IMR-90 (cell line): ENCODE data around the gene BCL2. TPM values are rescaled to one million over a fixed set of nuclear protein-coding genes. Genes with fewer than 3 reads are reported as not detected.

Source experiments
- ATAC-seq: fragments of 200-7000 bp; cut with Tn5 transposase; 2 replicates; pipeline ENCODE4 v1.9.1; 2020; ENCODE audit warnings: low read depth, mild to moderate bottlenecking, moderate library complexity
- BruUV-seq: library from RNA; stranded (reverse); fragments of 400-500 nt; replicated peaks from 2 replicates; lab custom pipeline; 2021; lab: Mats Ljungman, UMichigan
- CTCF ChIA-PET: fragments of 300-600 bp; formaldehyde crosslinking; extraction: SDS; loops from one replicate; lab custom pipeline; 2021; ENCODE audit warnings: antibody characterized with exemption; lab: Yijun Ruan, JAX
- POLR2A ChIA-PET: fragments of 300-600 bp; sonication (Branson Sonifier 250); formaldehyde crosslinking; loops from one replicate; lab custom pipeline; 2022; ENCODE audit warnings: antibody characterized with exemption; ENCODE audit not compliant: unreplicated experiment; lab: Charles Lee
- DNase-seq: peaks from one replicate; pipeline ENCODE4 v3.0.0; 2013
- H2AFZ ChIP-seq: replicated peaks from 2 replicates; pipeline ENCODE3; 2013; ENCODE audit warnings: low read length, mild to moderate bottlenecking; ENCODE audit not compliant: poor library complexity
- H2AK5ac ChIP-seq: 2 replicates; pipeline ENCODE4 v1.6.1; 2013; ENCODE audit warnings: low read depth, low read length, inconsistent platforms
- H2AK9ac ChIP-seq: replicated peaks from 2 replicates; pipeline ENCODE3; 2013; ENCODE audit warnings: mild to moderate bottlenecking, low read depth, low read length, moderate library complexity; ENCODE audit not compliant: poor library complexity
- H2BK120ac ChIP-seq: 2 replicates; pipeline ENCODE4 v1.6.1; 2013; ENCODE audit warnings: low read depth, low read length, inconsistent platforms
- H2BK15ac ChIP-seq: 3 replicates; pipeline ENCODE4 v1.6.1; 2013; ENCODE audit warnings: low read depth, low read length, inconsistent platforms
- H2BK20ac ChIP-seq: 2 replicates; pipeline ENCODE4 v1.6.1; 2013; ENCODE audit warnings: low read depth, mild to moderate bottlenecking, inconsistent platforms, low read length, moderate library complexity
- H2BK5ac ChIP-seq: 2 replicates; pipeline ENCODE4 v1.6.1; 2013; ENCODE audit warnings: mild to moderate bottlenecking, low read depth, low read length, inconsistent platforms; ENCODE audit not compliant: poor library complexity, severe bottlenecking
- H3K14ac ChIP-seq: replicated peaks from 2 replicates; pipeline ENCODE4 v1.6.1; 2013; ENCODE audit warnings: low read depth, low read length, inconsistent platforms
- H3K18ac ChIP-seq: 2 replicates; pipeline ENCODE4 v1.6.1; 2013; ENCODE audit warnings: low read depth, low read length, control low read depth
- H3K23ac ChIP-seq: 2 replicates; pipeline ENCODE4 v1.6.1; 2013; ENCODE audit warnings: low read depth, low read length, inconsistent platforms
- H3K27ac ChIP-seq: 2 replicates; pipeline ENCODE4 v1.5.1; 2013; ENCODE audit warnings: mild to moderate bottlenecking, control low read depth, low read length; ENCODE audit not compliant: insufficient read depth
- H3K27me3 ChIP-seq: 2 replicates; pipeline ENCODE4 v1.6.1; 2013; ENCODE audit warnings: low read length; ENCODE audit not compliant: control insufficient read depth, insufficient read depth
- H3K36me3 ChIP-seq: 2 replicates; pipeline ENCODE4 v1.6.1; 2013; ENCODE audit warnings: low read length, mixed read lengths; ENCODE audit not compliant: control insufficient read depth, insufficient read depth
- H3K4ac ChIP-seq: 2 replicates; pipeline ENCODE4 v1.6.1; 2013; ENCODE audit warnings: low read depth, low read length, inconsistent platforms
- H3K4me1 ChIP-seq: 2 replicates; pipeline ENCODE4 v1.6.1; 2013; ENCODE audit warnings: low read length, mixed read lengths; ENCODE audit not compliant: control insufficient read depth, insufficient read depth
- H3K4me2 ChIP-seq: 2 replicates; pipeline ENCODE4 v1.6.1; 2013; ENCODE audit warnings: low read depth, mild to moderate bottlenecking, control low read depth, low read length, moderate library complexity
- H3K4me3 ChIP-seq: 2 replicates; pipeline ENCODE4 v1.5.1; 2013; ENCODE audit warnings: low read depth, mild to moderate bottlenecking, control low read depth, low read length, moderate library complexity; ENCODE audit not compliant: insufficient read depth
- H3K56ac ChIP-seq: 2 replicates; pipeline ENCODE4 v1.6.1; 2013; ENCODE audit warnings: low read length, inconsistent platforms; ENCODE audit not compliant: insufficient read depth; ENCODE audit errors: extremely low read depth
- H3K79me1 ChIP-seq, 2 experiments: 2 replicates each; pipeline ENCODE4 v1.6.1; 2013; ENCODE audit warnings: low read length in 2 of 2, inconsistent platforms in 1 of 2, low read depth in 1 of 2
- H3K9ac ChIP-seq: 2 replicates; pipeline ENCODE4 v1.6.1; 2013; ENCODE audit warnings: low read depth, low read length, control low read depth
- H3K9me1 ChIP-seq: 2 replicates; pipeline ENCODE4 v1.6.1; 2013; ENCODE audit warnings: low read length, inconsistent platforms; ENCODE audit not compliant: insufficient read depth
- H3K9me3 ChIP-seq: 2 replicates; pipeline ENCODE4 v1.6.1; 2013; ENCODE audit warnings: low read length; ENCODE audit not compliant: control insufficient read depth, insufficient read depth
- H4K20me1 ChIP-seq: 2 replicates; pipeline ENCODE4 v1.6.1; 2013; ENCODE audit warnings: low read length, inconsistent platforms; ENCODE audit not compliant: insufficient read depth
- H4K5ac ChIP-seq: 2 replicates; pipeline ENCODE4 v1.6.1; 2013; ENCODE audit warnings: mild to moderate bottlenecking, low read depth, low read length, control low read depth
- H4K8ac ChIP-seq, 2 experiments: 2 replicates each; pipeline ENCODE4 v1.6.1; 2013; ENCODE audit warnings: low read depth in 2 of 2, low read length in 2 of 2, control low read depth in 1 of 2, inconsistent platforms in 1 of 2
- H4K91ac ChIP-seq: 2 replicates; pipeline ENCODE4 v1.6.1; 2013; ENCODE audit warnings: low read depth, low read length, inconsistent platforms; ENCODE audit not compliant: insufficient read depth
- CTCF ChIP-seq: conservative IDR thresholded peaks from 2 replicates; pipeline ENCODE4 v1.5.1; 2012; ENCODE audit warnings: mild to moderate bottlenecking, low read depth, low read length, improper control_type of control experiment
- FOS ChIP-seq: fragments of 150-350 bp; IDR thresholded peaks from 2 replicates; pipeline ENCODE4 v1.6.1; 2016; ENCODE audit warnings: low read depth, low read length
- MAFK ChIP-seq: IDR thresholded peaks from 2 replicates; pipeline ENCODE4 v1.6.1; 2012; ENCODE audit warnings: low read depth, low read length, improper control_type of control experiment
- MXI1 ChIP-seq: IDR thresholded peaks from 2 replicates; pipeline ENCODE4 v1.6.1; 2012; ENCODE audit warnings: low read depth, mild to moderate bottlenecking, low read length, moderate library complexity, borderline replicate concordance
- RAD21 ChIP-seq: IDR thresholded peaks from 2 replicates; pipeline ENCODE4 v1.6.1; 2012; ENCODE audit warnings: low read length, improper control_type of control experiment
- RCOR1 ChIP-seq: IDR thresholded peaks from 2 replicates; pipeline ENCODE4 v1.6.1; 2012; ENCODE audit warnings: mild to moderate bottlenecking, low read length, improper control_type of control experiment; ENCODE audit not compliant: insufficient replicate concordance
- RFX5 ChIP-seq: IDR thresholded peaks from 2 replicates; pipeline ENCODE4 v1.8.0; 2012; ENCODE audit warnings: low read depth, mild to moderate bottlenecking, low read length, moderate library complexity
- SMC3 ChIP-seq: fragments of 150-350 bp; IDR thresholded peaks from 2 replicates; pipeline ENCODE4 v1.6.1; 2016; ENCODE audit warnings: low read depth, mild to moderate bottlenecking, antibody characterized with exemption, low read length, moderate library complexity
- WGBS, 2 experiments: methylation state at CpG; one replicate each; pipeline versions ENCODE4 v1.1.5 to v1.1.7; 2013; ENCODE audit warnings: missing lambda C conversion rate in 2 of 2; ENCODE audit not compliant: insufficient read length in 1 of 2; ENCODE audit errors: extremely low coverage in 2 of 2; 5-methylcytosine and 5-hydroxymethylcytosine counted together
- dilution Hi-C: fragments of 300-500 bp; cut with HindIII; formaldehyde crosslinking; loops from one replicate; pipeline ENCODE4 v1.14.3; 2018; ENCODE audit warnings: low sequenced_read_pairs; ENCODE audit not compliant: unreplicated experiment
- in situ Hi-C: fragments of 300-500 bp; cut with MboI; formaldehyde crosslinking; loops from 3 replicates; pipeline ENCODE4 v1.14.3; 2019; ENCODE audit warnings: low sequenced_read_pairs, inconsistent platforms, mixed read lengths
- intact Hi-C: fragments of 100-400 bp; cut with micrococcal nuclease; formaldehyde crosslinking; loops from 2 replicates; pipeline ENCODE4 v1.10.0; 2022
- polyA plus RNA-seq, 3 experiments: library from polyadenylated mRNA; depleted of rRNA; stranded (reverse); fragments of >200 nt; gene quantifications; 2 replicates each; pipeline ENCODE4 v1.2.3, GENCODE V29; 2012; ENCODE audit warnings: low replicate concordance in 1 of 3
- total RNA-seq: library from RNA; depleted of rRNA; stranded (reverse); fragments of >200 nt; gene quantifications from 2 replicates; pipeline ENCODE4 v1.2.3, GENCODE V29; 2012

BCL2 gene
- total and polyA plus RNA-seq, 2 of the 4 experiments (the other 2 are of a cell fraction) = 0.24 to 0.54 TPM

- Histone ChIP-seq H3K79me1 (peaks cover 8 to 38% of the 10 kb centered on the region in 2 experiments), H3K9ac (peak overlapping the region; percentile 83), H2BK15ac (no peak overlapping the region), H3K4ac (peak overlapping the region; percentile 91), H4K20me1 (peaks cover 16% of the 10 kb centered on the region), H3K27ac (peak overlapping the region; percentile 79), H2AK9ac (peak overlapping the region; percentile 91), H2BK5ac (peak overlapping the region; percentile 71), H4K8ac (peak overlapping the region; percentile 21 to 69; a peak in 3 of 4 replicates), H3K18ac (no peak overlapping the region; the same call in 1 of the 2 replicates), H2BK120ac (peak overlapping the region; percentile 60), H3K4me1 (0 out of 2 replicates have a peak, but pooled peaks cover 3% of the 10 kb centered on the region), H3K14ac (peak overlapping the region; percentile 87), H4K5ac (0 out of 2 replicates have a peak overlapping the region, but pooled peaks have one; percentile 24), H2AK5ac (peak overlapping the region; percentile 92; the same call in 1 of the 2 replicates), H3K23ac (peak overlapping the region; percentile 99), H2BK20ac (peak overlapping the region; percentile 40; the same call in 1 of the 2 replicates), H3K9me1 (peaks cover 5% of the 10 kb centered on the region), H3K4me2 (peak overlapping the region; percentile 84), H2AFZ (peak overlapping the region; percentile 99), H3K4me3 (peak overlapping the region; percentile 75), H3K27me3 (no peaks in the 10 kb centered on the region), H3K9me3 (no peaks in the 10 kb centered on the region), H3K56ac (peak overlapping the region; percentile 78; the same call in 1 of the 2 replicates), H4K91ac (peak overlapping the region; percentile 68), H3K36me3 (peaks cover 7% of the 10 kb centered on the region)
- in situ Hi-C loops (no loop called here), dilution Hi-C loops (no loop called here), intact Hi-C loops (loop anchor here (1.0 kb wide), 2 partner anchors 30 to 56 kb away; partner anchors contain the start of gene VPS4B)
- TF ChIP-seq RCOR1 = peak; percentile 42
- TF ChIP-seq CTCF = no peak
- no peak for TF ChIP-seq MXI1
- TF ChIP-seq FOS = peak; percentile 36; the same call in 1 of the 2 replicates
- no peak for TF ChIP-seq SMC3
- TF ChIP-seq RFX5 = no peak
- TF ChIP-seq MAFK = 0 out of 2 replicates have a peak, but pooled peaks have one; percentile 10
- TF ChIP-seq RAD21 = no peak
- ChIA-PET CTCF (interaction anchor here (0.5 to 0.9 kb wide), 2 partner anchors 14 to 53 kb away, joined by 3 to 4 read pairs; no protein-coding TSS in a partner anchor), POLR2A (interaction anchor here (0.5 to 1.0 kb wide), 2 partner anchors 10 to 668 kb away, joined by 5 to 11 read pairs; no protein-coding TSS in a partner anchor)
- ATAC-seq (peak; percentile 8), DNase-seq (peak; percentile 69)
- WGBS, 2 experiments = 1% methylated on average over 31 of the region's 65 CpGs; no CpG with 5 or more reads in 1 of the 2 experiments
- no TSS peak for BruUV-seq
Observed at GRCh38 chr18:63366213-63367052, 46.9 kb upstream of the BCL2 start.
